GM18873 (cell line): ENCODE results near the gene MTARC1.

Experiments used
- ATAC-seq: cut with Tn5 transposase; IDR thresholded peaks from one replicate; pipeline ENCODE4 v1.9.1; 2021; ENCODE audit warnings: mild to moderate bottlenecking, moderate library complexity, moderate number of reproducible peaks; ENCODE audit not compliant: unreplicated experiment, low FRiP score

Gene MTARC1

GRCh38 chr1:220827445-220828178 lies 40.9 kb downstream of the MTARC1 start:
- no peak for ATAC-seq

- no peak for ATAC-seq
Measured at GRCh38 chr1:220828179-220828490, 41.4 kb downstream of the MTARC1 start.

GRCh38 chr1:220828950-220829586 lies 42.4 kb downstream of the MTARC1 start:
- no peak for ATAC-seq

DNA sequence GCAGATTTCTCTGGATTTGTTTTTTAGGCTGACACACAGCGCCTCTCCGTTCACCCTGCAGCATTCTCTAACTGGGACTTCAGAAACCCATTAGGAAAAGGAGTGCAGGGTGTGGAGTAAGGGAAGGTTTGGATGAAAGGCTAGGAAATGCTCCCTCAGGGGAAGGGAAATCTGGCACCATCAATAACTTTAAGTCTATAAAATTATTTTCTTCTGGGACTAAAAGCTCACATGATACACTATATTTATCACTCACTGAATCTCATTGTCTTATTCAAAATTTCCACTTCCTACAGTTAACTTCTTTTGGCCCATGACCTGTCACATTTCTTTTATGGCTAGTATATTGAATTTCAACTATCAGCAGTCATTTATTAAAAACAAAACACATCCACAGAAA lies 46.7 kb downstream of the MTARC1 start:
- ATAC-seq = no peak

DNA sequence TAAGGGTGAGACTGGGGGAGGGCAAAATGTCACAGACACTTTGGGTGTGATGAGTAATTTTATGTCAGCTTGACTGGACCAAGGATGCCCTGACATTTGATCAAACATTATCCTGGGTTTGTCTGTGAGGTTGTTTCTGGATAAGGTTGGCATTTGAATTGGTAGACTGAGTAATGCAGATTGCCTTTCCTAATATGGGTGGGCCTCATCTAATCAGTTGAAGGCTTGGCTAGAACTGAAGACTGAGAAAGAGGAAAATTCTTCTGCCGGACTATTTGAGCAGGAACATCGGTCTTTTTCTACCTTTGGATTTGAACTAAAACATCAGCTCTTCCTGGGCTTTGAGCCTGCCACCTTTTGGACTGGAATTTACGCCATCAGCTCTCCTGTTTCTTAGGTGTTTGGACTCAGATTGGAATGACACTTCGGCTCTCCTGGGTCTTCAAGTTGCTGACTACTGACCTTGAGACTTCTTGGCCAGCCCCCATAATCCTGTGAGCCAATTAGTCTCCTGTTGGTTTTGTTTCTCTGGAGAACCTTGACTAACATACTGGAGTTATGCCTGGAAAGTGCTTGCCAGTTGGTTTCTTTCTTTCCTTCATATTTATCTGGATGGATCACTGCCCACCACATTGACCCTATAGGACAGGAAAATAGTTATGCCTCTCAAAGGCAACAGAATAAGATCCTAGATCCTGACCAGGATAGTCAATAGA lies 47.6 kb downstream of the MTARC1 start:
- ATAC-seq = no peak
